Hippocampal formation (tissue), 2 donors: ENCODE measurements around the gene CAV1.

Experiments
- DNase-seq, 2 donors: peaks; one replicate each; lab custom pipeline; 2025; lab: John Stamatoyannopoulos, UW

Gene CAV1

DNA sequence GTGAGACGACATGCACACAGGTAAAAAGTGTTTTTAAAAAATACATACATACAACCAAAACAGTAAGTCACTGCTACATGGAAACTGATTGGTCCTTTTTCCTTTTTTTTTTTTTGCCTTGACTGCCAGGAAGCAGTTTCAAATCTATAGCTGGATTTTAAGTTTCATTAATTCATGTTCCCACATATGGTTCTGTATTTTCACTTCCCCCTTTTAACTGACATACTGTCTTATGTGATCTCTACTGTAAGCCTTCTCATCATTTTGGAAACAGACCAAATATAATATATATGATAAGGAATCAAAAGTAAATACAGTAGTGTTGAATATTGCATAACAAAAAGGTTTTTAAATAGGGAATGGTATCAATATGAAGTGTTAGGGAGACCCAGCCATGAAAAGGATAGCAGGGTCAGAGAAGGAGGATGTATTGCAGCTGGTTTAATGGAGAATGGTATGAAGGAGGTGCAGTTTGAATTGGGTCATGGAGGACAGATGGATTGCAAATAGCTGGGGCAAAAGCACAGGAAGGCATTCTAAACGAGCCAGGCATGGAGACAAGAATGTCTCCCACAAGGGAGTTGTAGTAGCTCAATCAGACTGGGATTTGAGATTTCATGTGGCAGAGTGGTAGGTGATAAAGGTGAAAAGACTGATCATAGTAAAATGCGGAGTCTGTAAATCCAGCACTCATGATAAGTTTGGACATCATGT lies 5.4 kb downstream of the CAV1 start:
- no peak for DNase-seq

DNA sequence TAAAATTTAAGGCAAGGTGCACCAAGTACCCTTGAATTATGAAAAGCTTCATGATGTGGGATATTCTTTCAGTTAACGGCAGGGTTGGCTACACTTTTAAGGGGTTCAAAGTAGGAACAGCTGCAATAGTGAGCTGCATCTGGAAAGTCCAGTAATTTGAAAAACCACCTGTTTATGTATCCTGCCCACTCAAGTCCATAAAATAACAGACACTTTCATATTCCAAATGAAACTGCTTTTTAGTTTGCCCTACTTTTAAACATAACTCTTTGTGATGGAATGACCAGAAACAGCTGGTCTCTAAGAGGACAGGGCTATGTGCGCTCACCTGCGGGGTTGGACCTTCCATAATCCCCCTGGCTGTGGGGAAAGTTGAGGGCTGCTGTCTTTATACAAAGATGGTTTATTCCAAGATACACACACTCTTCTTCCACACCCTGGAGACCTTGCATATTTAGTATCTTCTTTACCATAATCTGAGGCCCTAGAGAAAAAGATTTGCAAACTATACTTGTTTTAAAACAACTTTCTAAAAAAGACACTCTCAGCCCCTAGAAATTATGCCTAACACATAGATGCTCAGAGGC lies 7.4 kb downstream of the CAV1 start:
- DNase-seq = no peak

- DNase-seq = no peak
These were observed 10.0 kb downstream of the CAV1 start for GRCh38 chr7:116534790-116535189.

GRCh38 chr7:116535416-116535815 lies 10.6 kb downstream of the CAV1 start:
- DNase-seq = no peak

DNA sequence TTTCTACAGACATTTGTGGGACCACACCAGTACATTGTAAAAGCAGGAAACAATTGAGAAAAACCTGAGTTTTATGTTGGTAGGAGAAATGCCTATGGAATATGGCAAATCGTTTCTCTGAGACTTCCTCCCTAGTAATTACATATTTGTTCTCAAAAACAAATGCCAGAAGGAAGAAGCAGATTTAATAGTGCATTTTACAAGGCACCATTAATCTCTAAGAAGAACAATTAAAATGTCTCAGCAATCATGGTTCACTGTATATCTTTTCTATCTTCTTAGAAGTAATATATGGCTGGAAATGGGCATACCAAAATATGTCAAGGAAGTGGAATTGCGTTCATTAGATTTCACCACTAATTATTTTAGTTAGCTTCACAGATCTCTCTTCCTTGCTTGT lies 13.3 kb downstream of the CAV1 start:
- DNase-seq = no peak

DNA sequence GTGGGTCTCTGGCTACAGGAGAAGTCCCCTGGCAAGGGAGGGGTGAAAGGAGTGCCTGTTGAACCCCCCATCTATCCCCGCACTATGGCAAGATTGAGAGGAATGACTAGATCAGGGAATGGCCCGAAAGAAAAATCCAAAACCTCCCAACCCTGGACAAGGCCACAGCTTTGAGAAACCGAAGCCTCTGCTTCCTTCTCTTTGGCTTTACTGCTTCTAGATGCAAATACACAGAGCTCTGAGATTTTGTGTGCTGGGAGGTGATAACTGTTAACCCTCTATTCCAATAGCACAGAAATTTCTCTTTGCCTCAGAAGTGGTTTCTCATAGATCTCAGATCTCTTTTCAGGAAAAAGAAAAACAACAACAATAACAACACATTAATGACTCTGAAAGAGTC lies 15.0 kb downstream of the CAV1 start:
- no peak for DNase-seq

DNA sequence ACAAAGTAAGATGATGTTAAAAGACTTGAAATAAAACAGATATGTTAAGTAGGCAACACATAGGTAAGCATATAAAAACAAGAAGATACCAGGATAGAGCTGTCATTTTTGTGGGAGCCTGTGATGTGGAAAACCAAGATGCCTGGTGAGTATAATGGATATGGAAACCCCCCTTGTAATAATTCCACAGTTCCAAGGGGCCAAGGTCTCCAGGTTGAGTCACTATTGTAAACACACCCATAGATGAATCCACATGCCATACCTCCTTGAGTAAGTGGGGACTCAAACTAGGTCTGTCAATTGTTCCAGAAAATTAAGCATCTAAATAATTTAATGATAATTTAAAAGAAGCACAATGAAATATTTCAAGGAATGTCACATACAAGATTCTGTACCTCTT lies 15.9 kb downstream of the CAV1 start:
- DNase-seq = no peak

DNA sequence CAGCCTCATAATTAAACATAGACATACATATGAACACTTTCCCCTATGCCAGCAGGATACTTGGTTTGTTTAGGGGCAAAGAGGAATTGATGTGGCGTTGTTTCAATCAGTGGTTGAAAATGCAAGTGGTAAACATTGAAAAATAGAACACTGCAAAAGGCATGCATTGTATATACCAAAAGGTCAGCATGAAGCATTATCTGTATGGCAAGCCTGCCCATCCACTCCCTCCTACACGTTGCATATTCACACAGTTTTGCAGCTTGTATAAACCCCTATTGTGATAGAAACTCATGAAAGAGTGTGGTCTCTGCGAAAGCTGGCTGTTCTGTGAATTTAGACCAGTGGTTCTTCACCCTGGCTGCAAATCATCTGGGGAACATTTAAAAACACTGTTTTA lies 17.1 kb downstream of the CAV1 start:
- no peak for DNase-seq

DNA sequence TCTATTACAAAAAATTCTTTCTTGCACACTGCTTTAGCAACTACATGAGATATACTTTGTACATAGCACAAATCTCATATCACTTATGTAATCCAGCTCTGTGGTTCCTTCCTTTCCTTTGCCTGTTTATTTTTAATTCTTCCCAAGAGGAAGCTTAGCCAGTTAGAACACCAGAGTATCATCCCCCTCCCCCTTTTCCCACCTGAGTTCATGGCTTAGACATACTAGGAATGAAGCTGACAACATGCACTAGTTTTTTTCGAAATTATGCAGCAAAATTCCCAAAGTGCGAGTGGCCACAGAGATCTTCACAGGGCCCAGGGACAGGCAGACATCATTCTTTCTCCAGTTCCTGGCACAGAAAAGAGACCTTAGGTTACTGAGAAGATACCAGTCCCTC lies 17.8 kb downstream of the CAV1 start:
- DNase-seq = no peak

DNA sequence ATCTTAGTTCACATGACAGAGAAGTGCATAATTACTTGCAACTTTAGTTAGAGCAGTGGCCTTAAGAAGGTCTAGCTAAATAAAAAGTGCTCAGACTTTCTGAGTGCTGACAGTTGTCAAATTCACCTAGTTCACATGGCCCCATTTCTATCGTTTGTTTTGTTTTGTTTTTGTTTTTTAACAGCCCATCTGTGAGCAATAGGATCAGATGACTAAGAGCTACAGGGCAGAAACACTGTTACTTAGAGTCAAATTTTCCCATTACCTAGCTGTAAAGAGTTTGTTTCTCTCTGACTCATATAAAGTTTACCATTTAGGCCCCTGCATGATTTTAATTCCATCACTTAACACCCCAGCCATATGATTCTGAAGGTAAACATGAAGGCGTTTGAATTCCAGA lies 18.8 kb downstream of the CAV1 start:
- no peak for DNase-seq

DNA sequence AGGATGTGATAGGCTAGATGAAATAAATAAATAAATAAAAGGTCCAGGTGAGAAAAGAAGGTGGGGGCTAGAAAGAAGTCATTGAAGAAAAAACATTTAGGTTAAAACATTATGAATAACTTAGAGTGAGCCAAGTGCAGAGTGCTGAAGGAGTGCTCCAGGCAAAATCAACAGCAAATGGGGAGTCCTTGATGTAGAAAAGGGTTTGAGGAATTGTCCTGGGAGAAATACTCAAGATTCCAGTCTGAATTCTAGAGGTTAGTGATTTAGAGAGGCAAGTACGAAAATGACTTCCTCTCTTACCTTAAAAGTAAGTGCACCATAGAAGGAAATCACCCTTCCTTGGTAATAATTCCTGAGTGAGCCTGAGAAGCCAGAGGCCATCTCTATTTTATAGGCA lies 19.7 kb downstream of the CAV1 start:
- no peak for DNase-seq

DNA sequence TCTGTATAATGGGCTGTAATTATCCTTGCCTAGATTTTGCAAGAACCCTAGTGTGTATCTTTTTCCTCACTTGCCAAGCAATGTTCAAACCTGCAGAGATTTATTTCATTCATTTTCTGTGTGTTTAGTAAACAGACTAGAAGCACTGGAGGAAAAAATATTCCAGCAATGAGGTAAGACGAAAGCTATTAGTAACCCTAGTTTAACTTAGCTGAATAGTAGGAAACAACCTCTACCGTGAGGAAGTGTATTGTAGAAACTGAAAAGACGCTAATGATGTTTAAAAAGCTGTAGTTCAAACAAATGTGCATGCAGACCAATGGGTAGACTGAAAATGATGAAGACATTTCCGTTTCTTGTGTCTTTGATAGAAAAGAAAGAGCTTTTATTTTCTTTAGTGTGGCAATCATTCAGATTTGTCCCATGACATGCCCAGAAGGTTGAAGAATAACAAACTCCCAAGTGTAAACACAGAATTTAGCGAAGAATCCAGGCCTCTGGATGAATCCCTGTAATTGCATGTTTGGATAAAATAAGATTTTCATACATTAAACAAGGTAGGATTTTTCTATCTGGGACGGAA lies 20.7 kb downstream of the CAV1 start:
- DNase-seq = no peak

GRCh38 chr7:116546054-116546453 lies 21.2 kb downstream of the CAV1 start:
- DNase-seq = no peak

DNA sequence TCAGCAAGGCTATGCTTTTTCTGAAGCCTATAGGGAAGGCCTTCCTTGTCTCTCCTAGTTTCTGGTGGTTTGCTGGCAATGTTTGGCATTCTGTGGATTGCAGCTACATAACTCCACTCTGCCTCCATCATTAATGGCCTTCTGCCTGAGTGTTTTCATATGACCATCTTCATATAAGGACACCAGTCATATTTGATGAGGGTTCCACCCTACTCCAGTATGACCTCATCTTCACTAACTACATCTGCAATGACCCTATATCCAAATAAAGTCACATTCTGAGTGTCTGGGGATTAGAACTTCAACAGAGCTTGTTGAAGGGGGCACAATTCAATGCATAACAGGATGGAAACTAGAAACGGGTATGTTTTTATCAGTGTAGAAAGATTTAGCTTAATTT lies 22.1 kb downstream of the CAV1 start:
- no peak for DNase-seq

DNA sequence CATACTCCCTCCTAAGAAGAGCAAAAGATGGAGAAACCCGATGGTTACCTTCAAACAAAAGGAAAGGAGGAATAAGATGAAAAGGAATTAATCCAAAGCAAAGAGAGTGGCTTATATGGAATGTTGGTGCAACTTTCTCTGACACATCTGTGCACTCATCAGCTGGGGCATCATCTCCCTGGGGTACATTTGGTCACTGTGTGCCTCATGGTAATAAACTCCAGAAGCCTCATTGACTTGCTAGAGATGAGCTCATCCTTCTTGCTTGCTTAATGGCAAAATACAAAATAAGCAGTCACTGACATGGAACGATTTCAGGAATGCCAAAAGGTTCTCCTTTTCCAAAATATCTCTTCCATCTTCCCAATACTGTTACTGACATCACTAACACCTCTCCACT lies 22.5 kb downstream of the CAV1 start:
- DNase-seq = no peak

DNA sequence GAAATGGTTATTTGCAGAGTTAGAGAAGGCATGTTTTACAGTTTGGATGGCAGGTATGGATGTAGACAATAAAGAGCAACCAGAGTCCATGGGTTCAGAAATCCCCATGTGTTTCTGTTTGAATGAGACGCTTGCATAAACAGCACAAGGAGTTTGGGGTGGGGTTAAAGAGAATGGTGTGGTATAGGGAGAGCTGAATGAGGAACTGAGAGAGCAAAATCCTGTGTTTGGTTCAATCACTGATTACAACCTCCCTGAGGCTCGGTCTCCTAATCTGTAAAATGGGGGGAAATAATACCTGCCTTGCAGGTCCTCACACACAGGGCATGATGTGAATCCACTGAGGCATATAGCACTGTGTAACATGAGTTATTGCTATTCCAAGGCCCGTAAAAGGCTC lies 23.7 kb downstream of the CAV1 start:
- no peak for DNase-seq

GRCh38 chr7:116549370-116549769 lies 24.5 kb downstream of the CAV1 start:
- no peak for DNase-seq

- no peak for DNase-seq
These were observed 26.9 kb downstream of the CAV1 start for GRCh38 chr7:116551692-116552091.

DNA sequence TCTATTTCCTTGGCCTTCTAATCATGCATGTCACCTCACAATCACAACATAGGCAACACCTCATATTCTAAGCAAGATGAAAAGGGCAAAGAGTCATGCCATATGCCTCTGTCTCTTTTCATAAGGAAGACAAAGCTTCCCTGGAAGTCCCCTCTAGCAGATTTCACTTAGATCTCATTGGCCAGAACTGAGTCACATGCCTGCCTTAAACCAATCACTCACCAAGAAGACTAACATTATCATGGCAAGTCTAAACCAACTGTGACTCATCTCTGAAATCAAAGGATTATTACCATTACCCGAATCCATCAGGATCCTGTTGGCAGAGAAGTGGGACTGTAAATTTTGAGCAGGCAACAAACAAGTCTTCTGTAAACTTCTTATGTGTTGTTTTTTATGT lies 27.8 kb downstream of the CAV1 start:
- DNase-seq = no peak

- no peak for DNase-seq
These were observed 28.5 kb downstream of the CAV1 start for GRCh38 chr7:116553168-116553964.

GRCh38 chr7:116554436-116554835 lies 29.6 kb downstream of the CAV1 start:
- no peak for DNase-seq

DNA sequence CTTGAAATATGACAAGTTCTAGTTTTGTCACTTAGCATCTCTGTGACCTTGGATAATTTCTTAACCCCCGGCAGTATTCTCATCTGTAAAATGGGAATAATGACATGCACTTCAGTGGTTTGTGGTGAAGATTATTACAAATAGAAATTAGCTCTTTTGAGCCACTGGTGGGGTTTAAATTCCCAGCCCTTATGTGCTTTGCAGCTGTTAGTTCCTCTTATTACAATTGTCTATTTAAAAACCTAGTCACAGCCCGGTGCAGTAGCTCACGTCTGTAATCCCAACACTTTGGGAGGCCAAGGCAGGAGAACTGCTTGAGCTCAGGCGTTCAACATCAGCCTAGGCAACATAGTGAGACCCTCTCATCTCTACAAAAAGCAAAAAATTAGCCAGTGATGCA lies 30.1 kb downstream of the CAV1 start:
- DNase-seq = no peak

DNA sequence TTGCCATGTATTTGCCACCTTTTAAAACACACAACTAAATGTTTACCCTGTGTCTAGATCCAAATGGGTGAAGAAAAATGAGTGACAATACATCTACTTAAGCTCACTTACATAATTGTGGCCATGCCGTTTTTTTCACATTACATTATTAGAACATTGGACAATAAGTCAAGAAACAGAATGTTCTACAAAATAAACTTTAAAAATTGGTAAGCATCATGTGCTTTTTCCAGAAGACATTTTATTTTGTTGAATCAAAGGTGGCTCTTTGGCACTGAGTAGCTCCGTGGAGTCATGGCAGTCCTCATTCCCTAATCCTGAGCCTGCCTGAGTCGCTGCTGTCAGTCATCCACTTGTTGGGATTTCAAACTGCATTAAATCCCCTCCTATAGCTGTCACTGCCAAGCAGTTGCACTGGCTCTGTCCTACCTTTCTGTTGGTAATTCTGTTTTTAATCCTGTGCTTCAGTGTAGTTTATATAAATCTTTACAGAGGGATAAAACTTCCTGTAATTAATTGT lies 32.3 kb downstream of the CAV1 start:
- DNase-seq = no peak
